Glomerular visceral epithelial cell (primary cell): ENCODE data around the gene PACS2.
"Not testable (repeated sequence)": the region's sequence is repeated elsewhere in the genome, so short reads cannot be mapped to it uniquely, and the experiment has no call there.

Experiments used
- DNase-seq: peaks from one replicate; pipeline ENCODE4 v3.0.0-alpha.2; 2016; ENCODE audit errors: extremely low spot score

Gene PACS2

DNA sequence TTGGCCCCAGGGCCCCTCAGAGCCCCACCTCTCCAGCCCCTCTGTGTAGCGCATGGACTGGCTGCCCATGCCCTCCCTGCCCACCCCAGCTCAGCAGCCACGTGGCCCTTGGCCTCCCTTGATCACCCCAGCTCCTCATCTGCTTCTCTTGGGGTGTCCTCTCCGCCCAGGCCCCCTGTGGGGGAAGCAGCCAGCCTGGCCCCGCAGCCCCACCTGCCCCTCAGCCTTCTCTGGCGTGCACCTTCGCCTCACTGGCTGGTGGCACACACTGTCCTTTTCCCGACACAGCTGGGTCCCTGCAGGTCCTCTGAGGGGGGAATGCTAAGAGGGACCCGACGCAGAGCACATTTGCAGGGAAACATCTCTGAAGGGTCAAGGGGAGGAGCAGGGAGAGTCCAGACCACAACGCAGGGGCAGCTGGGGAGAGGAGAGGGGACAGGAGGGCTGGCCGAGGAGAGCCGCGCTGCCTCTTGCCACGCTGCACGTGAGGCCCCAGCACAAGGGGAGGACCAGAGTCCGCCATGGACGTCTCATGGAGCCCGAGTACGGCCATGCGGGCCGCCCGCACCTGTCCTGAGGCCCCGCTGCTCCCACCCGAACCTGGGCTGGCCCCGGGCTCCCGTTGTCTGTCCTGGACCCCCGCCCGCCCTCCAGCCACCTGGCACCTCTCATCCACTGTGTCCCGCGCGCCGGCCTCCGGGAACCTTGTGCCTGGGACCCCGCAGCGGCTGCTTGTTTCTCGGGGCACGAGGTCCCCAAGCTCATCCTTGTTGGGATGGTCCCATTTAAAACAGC lies 36.1 kb downstream of the PACS2 start:
- DNase-seq: no peak

GRCh38 chr14:105351410-105351809 lies 36.9 kb downstream of the PACS2 start:
- no peak for DNase-seq

DNA sequence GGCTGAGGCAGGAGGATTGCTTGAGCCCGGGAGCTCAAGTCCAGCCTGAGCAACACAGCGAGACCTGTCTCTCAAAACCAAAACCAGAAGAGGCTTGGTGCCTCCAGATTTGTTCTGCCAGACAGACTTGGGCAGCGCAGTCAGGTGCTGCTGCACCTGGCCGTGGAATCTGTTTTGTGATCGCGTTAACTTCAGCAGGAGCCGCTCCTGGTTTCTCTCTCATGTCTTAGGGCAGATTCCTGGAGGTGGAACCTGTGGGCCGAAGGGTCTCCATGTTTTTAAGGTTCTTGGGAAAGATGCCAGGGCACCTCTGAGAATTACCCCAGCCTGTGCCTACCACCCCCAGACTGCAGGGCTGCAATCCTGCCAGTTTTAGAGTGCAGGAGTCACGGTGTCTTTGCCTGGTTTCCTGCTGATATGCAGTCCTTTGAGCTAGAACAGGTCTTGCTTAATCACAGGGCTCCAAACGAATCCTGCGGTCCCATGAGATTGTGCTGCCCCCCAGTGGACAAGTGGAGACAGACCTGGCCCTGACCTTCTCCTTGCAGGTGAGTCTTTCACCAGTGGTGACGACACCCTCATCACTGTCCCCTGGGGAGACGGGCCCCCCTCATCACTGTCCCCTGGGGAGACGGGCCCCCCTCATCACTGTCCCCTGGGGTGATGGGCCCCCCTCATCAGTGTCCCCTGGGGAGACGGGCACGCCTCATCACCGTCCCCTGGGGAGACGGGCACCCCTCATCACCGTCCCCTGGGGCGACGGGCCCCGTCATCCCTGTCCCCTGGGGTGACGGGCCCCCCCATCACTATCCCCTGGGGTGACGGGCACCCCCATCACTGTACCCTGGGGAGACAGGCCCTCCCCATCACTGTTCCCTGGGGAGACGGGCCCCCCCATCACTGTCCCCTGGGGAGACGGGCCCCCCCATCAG lies 37.6 kb downstream of the PACS2 start:
- DNase-seq: peak; percentile 89

DNA sequence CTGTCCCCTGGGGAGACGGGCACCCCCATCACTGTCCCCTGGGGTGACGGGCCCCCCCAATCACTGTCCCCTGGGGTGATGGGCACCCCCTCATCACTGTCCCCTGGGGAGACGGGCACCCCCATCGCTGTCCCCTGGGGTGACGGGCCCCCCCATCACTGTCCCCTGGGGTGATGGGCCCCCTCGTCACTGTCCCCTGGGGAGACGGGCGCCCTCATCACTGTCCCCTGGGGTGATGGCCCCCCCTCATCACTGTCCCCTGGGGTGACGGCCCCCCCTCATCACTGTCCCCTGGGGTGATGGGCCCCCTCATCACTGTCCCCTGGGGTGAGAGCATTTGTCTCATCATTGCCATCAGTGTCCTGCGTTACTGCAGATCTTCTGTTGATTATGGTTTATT lies 38.6 kb downstream of the PACS2 start:
- DNase-seq: no peak

DNA sequence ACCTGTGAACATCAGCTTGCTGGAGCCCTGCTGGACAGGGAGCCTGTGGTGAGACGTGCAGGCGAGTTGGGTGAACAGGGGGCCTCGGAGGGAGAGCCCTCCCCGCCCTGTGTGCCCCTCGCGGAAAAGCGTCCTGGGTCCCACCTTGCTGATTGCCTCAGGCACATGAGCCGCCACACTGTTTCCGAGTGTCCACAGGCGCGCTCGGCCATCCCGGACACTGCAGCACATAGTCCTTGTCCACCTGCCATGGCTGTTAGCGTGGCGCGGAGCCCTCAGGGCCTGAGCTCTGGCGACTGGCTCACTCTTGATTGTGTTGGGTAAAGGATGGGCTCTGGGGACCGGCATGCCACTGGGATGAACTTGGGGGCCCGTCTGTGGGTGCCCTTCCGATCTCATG lies 40.0 kb downstream of the PACS2 start:
- no peak for DNase-seq

DNA sequence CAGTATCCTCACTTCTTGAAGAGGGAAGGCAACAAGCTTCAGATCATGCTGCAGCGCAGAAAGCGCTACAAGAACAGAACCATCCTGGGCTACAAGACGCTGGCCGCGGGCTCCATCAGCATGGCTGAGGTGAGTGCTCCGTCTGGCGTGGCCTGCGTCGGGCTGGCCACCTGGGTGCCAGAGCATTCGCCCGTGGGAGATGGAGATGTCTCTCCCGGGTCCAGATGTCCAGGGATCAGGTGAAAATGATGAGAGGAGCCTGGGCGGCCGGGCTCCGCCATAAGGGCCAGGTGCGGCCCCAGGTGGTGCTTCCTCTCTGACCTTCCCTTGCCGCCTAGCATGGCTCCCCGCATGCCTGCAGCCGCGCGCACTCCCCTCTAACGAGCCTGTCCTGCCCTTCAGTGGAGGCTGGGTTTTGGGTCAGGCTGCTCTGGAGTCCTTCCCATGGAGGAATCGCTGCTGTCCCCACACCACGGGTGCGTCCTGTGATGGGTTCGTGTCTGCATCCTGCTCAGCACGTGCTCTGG lies 40.6 kb downstream of the PACS2 start:
- no peak for DNase-seq

DNA sequence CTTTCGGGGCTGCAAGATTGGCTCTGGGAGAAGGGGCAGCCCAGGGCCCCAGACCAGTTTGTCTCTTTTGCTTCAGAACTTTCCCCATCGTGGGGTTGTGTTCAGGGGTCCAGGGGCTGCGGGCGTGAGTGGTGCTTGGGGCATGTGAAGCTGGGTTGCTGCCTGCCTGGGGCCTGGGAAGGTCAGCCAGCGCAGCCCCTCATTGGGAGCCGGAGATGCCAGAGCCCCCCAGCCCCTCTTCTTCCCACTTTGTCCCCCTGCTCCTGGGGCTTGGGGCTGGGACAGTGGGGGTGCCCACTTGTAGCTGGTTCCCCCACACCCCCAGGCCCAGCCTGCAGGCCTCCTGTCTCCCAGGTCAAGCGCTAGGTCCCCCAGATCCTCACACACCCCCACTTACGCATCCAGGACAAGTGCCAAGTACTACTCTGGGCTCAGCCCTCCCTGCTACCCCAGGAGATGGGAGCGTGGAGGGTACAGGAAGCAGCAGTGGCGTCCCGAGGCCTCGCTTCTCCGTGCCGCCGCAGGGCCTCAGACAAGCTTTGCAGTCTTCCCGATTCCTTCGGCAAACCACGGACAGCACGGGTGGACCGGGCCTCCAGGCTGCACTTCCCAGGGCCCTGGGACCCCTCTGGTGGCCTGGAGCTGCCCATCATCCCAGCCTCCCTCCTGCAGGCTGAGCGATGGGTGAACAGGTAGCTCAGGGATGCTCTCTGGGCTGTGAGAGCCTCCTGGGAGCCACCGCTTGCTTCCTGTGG lies 41.5 kb downstream of the PACS2 start:
- DNase-seq: no peak

DNA sequence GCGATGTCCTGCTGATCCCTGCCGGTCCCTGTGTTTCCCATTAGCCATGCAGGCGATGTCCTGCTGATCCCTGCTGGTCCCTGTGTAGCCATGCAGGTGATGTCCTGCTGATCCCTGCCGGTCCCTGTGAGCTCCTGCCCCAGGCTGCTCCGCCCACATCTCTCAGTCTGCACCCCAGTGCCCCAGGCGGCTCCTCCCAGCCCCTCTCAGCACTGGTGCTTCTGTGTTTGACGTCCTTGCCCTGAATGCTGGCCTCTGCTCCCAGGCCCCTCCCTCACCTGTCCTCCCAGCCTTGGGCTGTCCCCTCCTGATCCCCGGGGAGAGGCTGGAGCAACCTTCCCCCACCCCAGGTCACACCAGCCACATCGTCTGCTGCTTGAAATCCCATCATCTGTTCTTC lies 42.4 kb downstream of the PACS2 start:
- no peak for DNase-seq

- DNase-seq: no peak
Measured at GRCh38 chr14:105357626-105358025, 43.1 kb downstream of the PACS2 start.

- no peak for DNase-seq
Measured at GRCh38 chr14:105358140-105358846, 43.7 kb downstream of the PACS2 start.

DNA sequence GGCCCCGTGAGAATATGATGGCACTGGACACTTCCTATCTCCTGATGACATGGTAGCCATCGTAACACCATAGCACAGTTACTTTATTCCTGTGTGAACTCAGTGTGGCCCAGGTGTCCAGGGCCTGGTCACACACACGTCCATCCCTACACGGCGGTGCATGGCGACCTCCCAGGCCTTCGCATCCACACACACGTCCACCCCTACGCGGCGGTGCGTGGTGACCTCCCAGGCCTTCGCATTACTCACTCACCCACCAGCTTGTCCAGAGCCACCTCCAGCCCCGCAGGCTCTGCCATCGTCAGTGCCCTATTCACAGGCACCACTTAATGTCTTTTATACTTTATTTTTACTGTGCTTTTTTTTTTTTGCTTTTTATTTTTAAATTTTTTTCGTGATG lies 44.4 kb downstream of the PACS2 start:
- DNase-seq: no peak

DNA sequence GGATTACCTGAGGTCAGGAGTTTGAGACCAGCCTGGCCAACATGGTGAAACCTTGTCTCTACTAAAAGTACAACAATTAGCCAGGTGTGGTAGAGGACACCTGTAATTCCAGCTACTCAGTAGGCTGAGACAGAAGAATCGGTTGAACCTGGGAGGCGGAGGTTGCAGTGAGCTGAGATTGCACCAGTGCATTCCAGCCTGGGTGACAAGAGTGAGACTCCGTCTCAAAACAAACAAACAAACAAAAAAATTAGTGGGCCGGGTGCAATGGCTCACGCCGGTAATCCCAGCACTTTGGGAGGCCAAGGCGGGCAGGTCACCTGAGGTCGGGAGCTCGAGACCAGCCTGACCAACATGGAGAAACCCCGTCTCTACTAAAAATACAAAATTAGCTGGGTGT lies 46.9 kb downstream of the PACS2 start:
- not testable (repeated sequence) for DNase-seq

DNA sequence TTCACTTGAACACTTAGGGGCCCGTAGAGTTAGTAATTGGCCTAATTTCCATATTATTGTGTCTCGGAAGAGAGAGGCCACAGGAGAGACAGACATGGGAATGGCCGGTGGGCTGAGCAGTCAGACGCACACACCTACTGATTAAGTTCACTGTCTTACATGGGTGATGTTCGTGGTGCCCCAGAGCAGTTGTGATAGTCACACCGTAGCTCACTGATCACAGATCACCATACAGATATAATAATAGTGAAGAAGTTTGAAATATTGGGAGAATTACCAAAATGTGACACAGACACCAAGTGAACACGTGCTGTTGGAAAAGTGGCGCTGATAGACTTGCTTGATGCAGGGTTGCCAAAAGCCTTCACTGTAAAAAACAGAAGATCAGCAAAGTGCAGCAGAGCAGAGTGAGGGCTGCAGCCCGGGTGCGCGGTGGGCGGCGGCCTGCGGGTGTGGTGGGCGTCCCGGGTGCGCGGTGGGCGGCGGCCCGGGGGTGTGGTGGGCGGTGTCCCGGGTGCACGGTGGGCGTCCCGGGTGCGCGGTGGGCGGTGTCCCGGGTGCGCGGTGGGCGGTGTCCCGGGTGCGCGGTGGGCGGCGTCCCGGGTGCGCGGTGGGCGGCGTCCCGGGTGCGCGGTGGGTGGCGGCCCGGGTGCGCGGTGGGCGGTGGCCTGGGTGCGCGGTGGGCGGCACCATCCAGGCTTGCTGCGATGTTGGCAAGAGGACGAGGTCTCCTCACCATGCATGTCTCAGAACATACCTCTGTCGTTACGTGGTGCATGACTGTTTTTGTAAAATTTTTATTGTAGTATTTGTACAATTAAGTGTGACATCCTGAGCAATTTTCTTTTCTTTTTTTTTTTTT lies 49.5 kb downstream of the PACS2 start:
- DNase-seq: no peak

DNA sequence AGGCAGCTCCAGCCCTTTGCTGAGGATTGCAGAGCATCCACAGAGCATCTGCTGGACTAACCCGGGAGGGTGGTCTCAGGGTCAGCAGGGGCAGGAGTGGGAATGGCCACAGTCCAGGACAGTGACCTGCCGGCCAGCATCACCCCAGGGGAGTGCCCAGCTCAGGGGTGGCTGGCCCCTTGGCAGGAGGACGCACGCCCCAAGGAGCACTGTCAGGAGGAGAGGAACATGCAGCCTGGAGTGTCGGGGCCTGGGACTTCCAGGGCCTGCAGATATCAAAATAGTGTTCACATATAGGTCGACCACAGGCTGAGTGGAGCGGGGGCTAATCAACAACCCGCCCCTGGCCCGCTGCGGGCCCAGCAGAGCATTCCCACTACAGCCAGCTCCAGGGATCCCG lies 50.6 kb downstream of the PACS2 start:
- DNase-seq: no peak

GRCh38 chr14:105365681-105366080 lies 51.1 kb downstream of the PACS2 start:
- no peak for DNase-seq

GRCh38 chr14:105366386-105367074 lies 52.0 kb downstream of the PACS2 start:
- no peak for DNase-seq

DNA sequence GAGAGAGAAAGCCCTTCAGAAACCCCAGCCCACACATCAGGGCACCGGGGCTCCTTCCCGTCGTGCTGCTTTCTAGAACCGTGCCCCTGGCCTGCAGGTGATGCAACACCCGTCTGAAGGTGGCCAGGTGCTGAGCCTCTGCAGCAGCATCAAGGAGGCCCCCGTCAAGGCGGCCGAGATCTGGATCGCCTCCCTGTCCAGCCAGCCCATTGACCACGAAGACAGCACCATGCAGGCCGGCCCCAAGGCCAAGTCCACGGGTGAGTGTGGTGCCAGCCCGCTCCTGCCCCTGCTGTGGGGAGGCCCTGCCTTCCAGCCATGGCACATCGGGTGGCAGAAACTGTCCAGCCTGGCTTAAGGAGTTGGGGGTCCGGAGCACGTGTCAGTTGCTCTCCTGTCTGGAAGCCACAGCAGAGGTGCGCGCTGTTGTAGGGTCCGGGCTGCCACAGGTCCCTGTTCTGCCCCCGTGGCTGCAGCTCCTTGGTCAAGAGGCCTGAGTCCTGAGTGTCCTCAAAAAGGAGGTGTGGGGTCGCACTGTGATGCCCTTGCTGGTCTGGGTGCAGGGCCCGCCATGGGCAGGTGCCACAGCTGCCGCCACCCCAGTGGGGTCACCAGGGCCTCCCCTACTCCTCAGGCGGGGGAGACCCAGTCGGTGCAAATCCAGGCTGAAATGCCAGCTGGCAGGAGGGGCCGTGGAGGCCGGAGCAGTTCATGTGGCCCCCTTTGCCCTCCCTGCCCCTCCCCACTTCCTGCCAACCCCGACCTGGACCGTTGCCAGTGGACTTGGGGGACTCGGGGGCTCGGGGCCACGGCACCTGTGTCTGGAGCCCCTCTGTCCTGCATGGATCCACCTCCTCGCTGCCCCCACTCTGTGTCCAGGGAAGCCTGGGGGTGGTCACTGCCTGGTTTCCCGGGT lies 52.8 kb downstream of the PACS2 start:
- no peak for DNase-seq

- DNase-seq: no peak
Measured at GRCh38 chr14:105368032-105368417, 53.5 kb downstream of the PACS2 start.

DNA sequence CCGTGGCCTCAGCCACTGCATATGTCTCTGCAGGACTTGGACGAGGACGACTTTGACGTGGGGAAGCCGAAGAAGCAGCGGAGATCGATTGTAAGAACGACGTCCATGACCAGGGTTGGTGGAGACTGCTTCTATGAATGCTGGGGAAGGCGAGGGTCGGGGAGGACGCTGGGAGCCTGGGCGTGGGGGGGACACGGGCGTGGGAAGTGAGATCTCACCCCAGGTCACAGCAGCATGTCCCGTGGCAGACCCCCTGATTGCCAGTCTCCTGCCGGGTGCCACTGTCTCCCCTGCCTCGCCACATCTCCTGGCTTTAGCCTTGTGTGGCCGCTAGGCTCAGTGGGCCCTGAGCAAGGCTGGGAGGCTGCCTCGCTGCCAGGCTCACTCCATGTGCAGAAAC lies 53.9 kb downstream of the PACS2 start:
- no peak for DNase-seq
